T-helper 22 cell (primary cell): ENCODE data around the gene NPEPPS.
"Not testable (repeated sequence)": the region's sequence is repeated elsewhere in the genome, so short reads cannot be mapped to it uniquely, and the experiment has no call there.

Experiments
- DNase-seq: peaks from one replicate; pipeline ENCODE4 v3.0.0-alpha.2; 2020; ENCODE audit warnings: low read depth

The NPEPPS gene

GRCh38 chr17:47560517-47561043, 29.7 kb downstream of the NPEPPS start:
- not testable (repeated sequence) for DNase-seq

- not testable (repeated sequence) for DNase-seq
Measured at GRCh38 chr17:47561698-47562405, 30.9 kb downstream of the NPEPPS start.

GRCh38 chr17:47562406-47562705, 31.4 kb downstream of the NPEPPS start:
- not testable (repeated sequence) for DNase-seq

- not testable (repeated sequence) for DNase-seq
Measured at GRCh38 chr17:47567261-47567660, 36.4 kb downstream of the NPEPPS start.

- not testable (repeated sequence) for DNase-seq
Measured at GRCh38 chr17:47572561-47572960, 41.7 kb downstream of the NPEPPS start.

GRCh38 chr17:47582416-47582815, 51.5 kb downstream of the NPEPPS start:
- DNase-seq = not testable (repeated sequence)

- DNase-seq = not testable (repeated sequence)
Measured at GRCh38 chr17:47586378-47587055, 55.6 kb downstream of the NPEPPS start.

GRCh38 chr17:47593522-47593921, 62.6 kb downstream of the NPEPPS start:
- not testable (repeated sequence) for DNase-seq

- DNase-seq = no peak
Measured at GRCh38 chr17:47603830-47604597, 73.1 kb downstream of the NPEPPS start.

- no peak for DNase-seq
Measured at GRCh38 chr17:47604598-47604927, 73.7 kb downstream of the NPEPPS start.

GRCh38 chr17:47605011-47605410, 74.1 kb downstream of the NPEPPS start:
- no peak for DNase-seq

GRCh38 chr17:47607481-47607880, 76.6 kb downstream of the NPEPPS start:
- no peak for DNase-seq

- no peak for DNase-seq
Measured at GRCh38 chr17:47611372-47612350, 80.8 kb downstream of the NPEPPS start.

- DNase-seq = no peak
Measured at GRCh38 chr17:47615766-47616424, 85.0 kb downstream of the NPEPPS start.

GRCh38 chr17:47618410-47618809, 87.5 kb downstream of the NPEPPS start:
- no peak for DNase-seq

- no peak for DNase-seq
Measured at GRCh38 chr17:47620503-47621245, 89.8 kb downstream of the NPEPPS start.

GRCh38 chr17:47621293-47622179, 90.6 kb downstream of the NPEPPS start:
- DNase-seq = no peak

- no peak for DNase-seq
Measured at GRCh38 chr17:47622180-47622549, 91.3 kb downstream of the NPEPPS start.

- DNase-seq = no peak
Measured at GRCh38 chr17:47624727-47625068, 93.8 kb downstream of the NPEPPS start.
